Astrocyte (in vitro differentiated cells and primary cell): Measurements from ENCODE around the gene MRPS23. TPM values are rescaled to one million over a fixed set of nuclear protein-coding genes. Genes with fewer than 3 reads are reported as not detected.

Experiments
- DNase-seq: peaks from one replicate; pipeline ENCODE4 v3.0.0-alpha.2; 2010; ENCODE audit warnings: low read depth
- FAIRE-seq: peaks from 2 replicates; lab custom pipeline; 2011; peaks lifted over from hg19 to GRCh38; lab: Jason Lieb, UNC
- H2AFZ ChIP-seq: 2 replicates; pipeline ENCODE4 v1.6.0; 2012; ENCODE audit warnings: low read depth, low read length, inconsistent platforms
- H3K27ac ChIP-seq: 2 replicates; pipeline ENCODE4 v1.5.1; 2011; ENCODE audit warnings: low read depth, low read length, inconsistent platforms
- H3K27me3 ChIP-seq: 2 replicates; pipeline ENCODE4 v1.6.0; 2011; ENCODE audit warnings: low read length, inconsistent platforms; ENCODE audit not compliant: insufficient read depth
- H3K36me3 ChIP-seq: 2 replicates; pipeline ENCODE4 v1.5.1; 2011; ENCODE audit warnings: low read length, inconsistent platforms; ENCODE audit not compliant: insufficient read depth
- H3K4me1 ChIP-seq: 2 replicates; pipeline ENCODE4 v1.5.1; 2011; ENCODE audit warnings: low read length, inconsistent platforms; ENCODE audit not compliant: insufficient read depth
- H3K4me2 ChIP-seq: 2 replicates; pipeline ENCODE4 v1.6.0; 2012; ENCODE audit warnings: low read length, inconsistent platforms
- H3K4me3 ChIP-seq: 2 replicates; pipeline ENCODE4 v1.5.1; 2011; ENCODE audit warnings: low read depth, mild to moderate bottlenecking, low read length, inconsistent platforms; ENCODE audit not compliant: insufficient read depth
- H3K79me2 ChIP-seq: 2 replicates; pipeline ENCODE4 v1.6.0; 2012; ENCODE audit warnings: mild to moderate bottlenecking, low read length, inconsistent platforms; ENCODE audit not compliant: insufficient read depth
- H3K9ac ChIP-seq: 2 replicates; pipeline ENCODE4 v1.6.0; 2012; ENCODE audit warnings: mild to moderate bottlenecking, low read length, inconsistent platforms
- H3K9me3 ChIP-seq: 2 replicates; pipeline ENCODE4 v1.5.1; 2012; ENCODE audit warnings: low read depth, mild to moderate bottlenecking, low read length, inconsistent platforms; ENCODE audit not compliant: insufficient read depth
- H4K20me1 ChIP-seq: 2 replicates; pipeline ENCODE4 v1.6.0; 2012; ENCODE audit warnings: low read length, inconsistent platforms; ENCODE audit not compliant: insufficient read depth
- H3K27ac Mint-ChIP-seq: one replicate; pipeline ENCODE4 v1.8.0; 2021; ENCODE audit warnings: mild to moderate bottlenecking, mixed read lengths; ENCODE audit not compliant: unreplicated experiment
- H3K27me3 Mint-ChIP-seq: one replicate; pipeline ENCODE4 v1.8.0; 2021; ENCODE audit warnings: low read depth, mixed read lengths; ENCODE audit not compliant: unreplicated experiment
- H3K36me3 Mint-ChIP-seq: one replicate; pipeline ENCODE4 v1.8.0; 2021; ENCODE audit warnings: low read depth, mixed read lengths; ENCODE audit not compliant: unreplicated experiment
- H3K4me1 Mint-ChIP-seq: one replicate; pipeline ENCODE4 v1.8.0; 2021; ENCODE audit warnings: low read depth, mixed read lengths; ENCODE audit not compliant: unreplicated experiment
- H3K4me3 Mint-ChIP-seq: one replicate; pipeline ENCODE4 v1.8.0; 2021; ENCODE audit warnings: mild to moderate bottlenecking, moderate library complexity, mixed read lengths; ENCODE audit not compliant: unreplicated experiment
- H3K9me3 Mint-ChIP-seq: one replicate; pipeline ENCODE4 v1.8.0; 2021; ENCODE audit warnings: mild to moderate bottlenecking, mixed read lengths; ENCODE audit not compliant: unreplicated experiment
- EZH2 ChIP-seq: IDR thresholded peaks from 2 replicates; pipeline ENCODE4 v1.6.1; 2012; ENCODE audit warnings: mild to moderate bottlenecking, low read length, inconsistent platforms; ENCODE audit not compliant: insufficient read depth
- total RNA-seq: library from RNA; stranded (reverse); gene quantifications from 2 replicates; pipeline ENCODE4 v1.2.1, GENCODE V29; 2021
- TF ChIP-seq, protein P1 (sequence below): IDR thresholded peaks from 2 replicates; pipeline ENCODE4 v1.5.1; 2011; ENCODE audit warnings: low read depth, mild to moderate bottlenecking, inconsistent platforms, low read length, moderate library complexity; ENCODE audit not compliant: insufficient read depth

Gene MRPS23
- total RNA-seq, 1 donor from 2014 or later, result 61.3 TPM

GRCh38 chr17:57875290-57876022, 25.6 kb upstream of the MRPS23 start:
- H3K4me3 Mint-ChIP-seq, result no peak overlapping the region
- Histone ChIP-seq H3K9ac (peak overlapping the region; percentile 89), H3K4me3 (peak overlapping the region; percentile 44), H3K27me3 (no peaks in the 10 kb centered on the region), H3K9me3 (no peaks in the 10 kb centered on the region), H3K79me2 (peaks cover 3% of the 10 kb centered on the region), H3K36me3 (peaks cover 3% of the 10 kb centered on the region), H4K20me1 (no peaks in the 10 kb centered on the region), H3K4me2 (peak overlapping the region; percentile 88), H2AFZ (no peak overlapping the region), H3K4me1 (peaks cover 62% of the 10 kb centered on the region), H3K27ac (peak overlapping the region; percentile 97)
- peak overlapping the region; percentile 93 for H3K27ac Mint-ChIP-seq
- H3K27me3 Mint-ChIP-seq, result no peaks in the 10 kb centered on the region
- H3K36me3 Mint-ChIP-seq, result peaks cover 9% of the 10 kb centered on the region
- no peak for TF ChIP-seq EZH2
- TF ChIP-seq, protein P1, sequence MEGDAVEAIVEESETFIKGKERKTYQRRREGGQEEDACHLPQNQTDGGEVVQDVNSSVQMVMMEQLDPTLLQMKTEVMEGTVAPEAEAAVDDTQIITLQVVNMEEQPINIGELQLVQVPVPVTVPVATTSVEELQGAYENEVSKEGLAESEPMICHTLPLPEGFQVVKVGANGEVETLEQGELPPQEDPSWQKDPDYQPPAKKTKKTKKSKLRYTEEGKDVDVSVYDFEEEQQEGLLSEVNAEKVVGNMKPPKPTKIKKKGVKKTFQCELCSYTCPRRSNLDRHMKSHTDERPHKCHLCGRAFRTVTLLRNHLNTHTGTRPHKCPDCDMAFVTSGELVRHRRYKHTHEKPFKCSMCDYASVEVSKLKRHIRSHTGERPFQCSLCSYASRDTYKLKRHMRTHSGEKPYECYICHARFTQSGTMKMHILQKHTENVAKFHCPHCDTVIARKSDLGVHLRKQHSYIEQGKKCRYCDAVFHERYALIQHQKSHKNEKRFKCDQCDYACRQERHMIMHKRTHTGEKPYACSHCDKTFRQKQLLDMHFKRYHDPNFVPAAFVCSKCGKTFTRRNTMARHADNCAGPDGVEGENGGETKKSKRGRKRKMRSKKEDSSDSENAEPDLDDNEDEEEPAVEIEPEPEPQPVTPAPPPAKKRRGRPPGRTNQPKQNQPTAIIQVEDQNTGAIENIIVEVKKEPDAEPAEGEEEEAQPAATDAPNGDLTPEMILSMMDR, result peak; percentile 52
- DNase-seq (peak; percentile 97), FAIRE-seq (peak; percentile 54)
- no peaks in the 10 kb centered on the region for H3K9me3 Mint-ChIP-seq
- H3K4me1 Mint-ChIP-seq, result peaks cover 69% of the 10 kb centered on the region

GRCh38 chr17:57874434-57875289, 24.8 kb upstream of the MRPS23 start:
- Histone ChIP-seq H3K4me3 (peak overlapping the region; percentile 44), H3K9ac (peak overlapping the region; percentile 89), H2AFZ (peak overlapping the region; percentile 7), H3K27ac (peak overlapping the region; percentile 97), H3K27me3 (no peaks in the 10 kb centered on the region), H3K36me3 (peaks cover 3% of the 10 kb centered on the region), H3K4me1 (peaks cover 62% of the 10 kb centered on the region), H3K4me2 (peak overlapping the region; percentile 88), H3K79me2 (peaks cover 3% of the 10 kb centered on the region), H3K9me3 (no peaks in the 10 kb centered on the region), H4K20me1 (no peaks in the 10 kb centered on the region)
- H3K9me3 Mint-ChIP-seq, result no peaks in the 10 kb centered on the region
- no peaks in the 10 kb centered on the region for H3K27me3 Mint-ChIP-seq
- DNase-seq (peak; percentile 94), FAIRE-seq (no peak)
- peaks cover 70% of the 10 kb centered on the region for H3K4me1 Mint-ChIP-seq
- TF ChIP-seq, protein P1, result no peak
- TF ChIP-seq EZH2, result no peak
- H3K36me3 Mint-ChIP-seq, result peaks cover 8% of the 10 kb centered on the region
- H3K4me3 Mint-ChIP-seq, result peak overlapping the region; percentile 57
- peak overlapping the region; percentile 97 for H3K27ac Mint-ChIP-seq
